Measurements from ENCODE around the gene TMEM254. TPM values are rescaled to one million over a fixed set of nuclear protein-coding genes. Genes with fewer than 3 reads are reported as not detected.

TMEM254 gene
- total and polyA plus RNA-seq, 8 donors: 6.3 to 13.5 (median 8.7) TPM

DNA sequence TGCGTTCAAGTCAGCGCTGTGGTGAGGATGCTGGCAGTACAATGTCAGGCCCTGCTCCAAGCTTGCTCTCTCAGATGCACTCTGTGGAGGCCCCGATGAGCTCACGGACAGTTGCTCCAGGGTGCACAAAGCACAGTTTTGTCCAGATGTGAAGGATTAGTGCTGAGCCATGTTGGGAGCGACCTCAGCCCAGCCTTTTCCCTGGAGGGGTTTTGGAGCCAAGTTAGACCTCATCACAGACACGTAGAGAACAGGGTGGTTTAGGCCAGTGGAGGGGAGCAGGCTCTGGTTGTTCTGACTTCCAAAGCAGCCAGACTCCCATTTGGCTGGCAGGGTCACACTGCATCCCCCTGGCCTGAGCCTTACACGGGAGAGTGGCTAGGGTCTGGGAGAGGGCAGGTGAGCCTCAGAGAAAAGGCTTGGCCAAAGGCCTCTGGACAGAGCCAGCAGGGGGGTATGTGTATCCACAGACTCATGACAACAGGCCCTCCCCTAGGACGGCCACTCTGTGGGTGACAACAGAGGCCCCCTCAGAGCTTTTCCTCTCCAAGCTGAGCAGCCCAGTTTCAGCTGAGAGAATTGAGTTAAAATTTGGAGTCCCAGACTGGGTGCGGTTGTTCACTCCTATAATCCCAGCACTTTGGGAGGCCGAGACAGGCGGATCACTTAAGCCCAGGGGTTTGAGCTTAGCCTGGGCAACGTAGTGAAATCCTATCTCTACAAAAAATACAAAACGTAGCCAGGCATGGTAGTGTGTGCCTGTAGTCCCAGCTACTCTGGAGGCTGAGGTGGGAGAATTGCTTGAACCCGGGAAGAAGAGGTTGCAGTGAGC lies 58.8 kb downstream of the TMEM254 start:
- Histone ChIP-seq H3K36me3 (no peaks in the 10 kb centered on the region), H3K4me1 (no peaks in the 10 kb centered on the region), H3K4me3 (no peak overlapping the region), H3K9me3 (no peaks in the 10 kb centered on the region), H3K27me3 (no peaks in the 10 kb centered on the region), H3K27ac (no peak overlapping the region)
- 73 to 80% methylated on average over 14 of the region's 14 CpGs for WGBS, 2 donors
- FAIRE-seq: no peak
- no peak for DNase-seq
- intact Hi-C loops (cut with DNase I): no loop called here
- ATAC-seq: peak in 2 of 4 donors; percentile 36 to 41
- TF ChIP-seq CTCF (IDR thresholded peaks at IDR 0.05): no peak

GRCh38 chr10:80137920-80138319 lies 59.5 kb downstream of the TMEM254 start:
- intact Hi-C loops (cut with DNase I): no loop called here
- FAIRE-seq: no peak

DNA sequence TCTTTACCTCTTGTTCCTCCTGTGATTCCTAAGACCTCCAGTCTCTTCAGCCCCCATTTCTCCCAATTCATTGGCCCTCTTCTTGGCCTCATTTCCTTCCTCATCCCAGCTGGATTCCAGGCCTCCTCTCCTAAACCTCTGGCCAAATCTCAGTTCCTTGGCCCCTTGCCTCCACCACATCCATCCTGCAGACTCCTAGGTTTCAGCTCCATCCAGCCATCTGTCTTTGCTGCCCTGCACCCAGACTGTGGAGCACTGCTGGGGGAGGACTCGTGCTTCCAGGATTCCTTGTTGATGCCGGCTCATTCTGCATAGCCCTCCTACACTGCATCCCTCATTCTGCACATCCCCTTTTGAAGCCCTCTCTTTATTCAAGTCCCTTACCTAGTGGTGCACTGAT lies 60.8 kb downstream of the TMEM254 start:
- 62 to 70% methylated on average over 2 of the region's 2 CpGs for WGBS, 2 donors
- no peak overlapping the region for H3K4me3 ChIP-seq
- H3K4me1 ChIP-seq: peaks cover 0 to 5% (median 4%) of the 10 kb centered on the region in 3 donors
- TF ChIP-seq CTCF (IDR thresholded peaks at IDR 0.05): no peak
- DNase-seq (no peak), FAIRE-seq (no peak), ATAC-seq (no peak)
- intact Hi-C loops (cut with DNase I): no loop called here
- H3K9me3 ChIP-seq: no peaks in the 10 kb centered on the region
- H3K36me3 ChIP-seq: no peaks in the 10 kb centered on the region
- no peak overlapping the region for H3K27ac ChIP-seq
- no peaks in the 10 kb centered on the region for H3K27me3 ChIP-seq

More at GRCh38 chr10:80137920-80138319, 59.5 kb downstream of the TMEM254 start:
- Histone ChIP-seq H3K4me1 (no peaks in the 10 kb centered on the region), H3K9me3 (no peaks in the 10 kb centered on the region), H3K27ac (no peak overlapping the region), H3K27me3 (no peaks in the 10 kb centered on the region), H3K36me3 (no peaks in the 10 kb centered on the region), H3K4me3 (no peak overlapping the region)
- 54 to 61% methylated on average over 4 of the region's 4 CpGs for WGBS, 2 donors
- no peak for ATAC-seq
- no peak for TF ChIP-seq CTCF (IDR thresholded peaks at IDR 0.05)
- no peak for DNase-seq

- no peaks in the 10 kb centered on the region for H3K27me3 ChIP-seq
- TF ChIP-seq CTCF (IDR thresholded peaks at IDR 0.05): no peak
- no peaks in the 10 kb centered on the region for H3K9me3 ChIP-seq
- no peak for ATAC-seq
- intact Hi-C loops (cut with DNase I): loop anchor here in 1 of 3 donors (5.0 kb wide), 1 partner anchor 82 kb away; no protein-coding TSS in a partner anchor
- FAIRE-seq: no peak
- H3K36me3 ChIP-seq: no peaks in the 10 kb centered on the region
- no peak overlapping the region for H3K4me3 ChIP-seq
- H3K27ac ChIP-seq: no peak overlapping the region
- peaks cover 0 to 9% (median 5%) of the 10 kb centered on the region in 3 donors for H3K4me1 ChIP-seq
- 67 to 81% methylated on average over 7 of the region's 7 CpGs for WGBS, 2 donors
- no peak for DNase-seq
These were observed 61.8 kb downstream of the TMEM254 start for GRCh38 chr10:80140251-80140650.

All from pancreas (tissue), 10 donors.